Coronary artery (tissue), 2 donors: ENCODE data around the gene KXD1.
"Not testable (repeated sequence)": the region's sequence is repeated elsewhere in the genome, so short reads cannot be mapped to it uniquely, and the experiment has no call there.

Experiments used
- DNase-seq: peaks from one replicate; pipeline ENCODE4 v3.0.0-alpha.2; 2017; ENCODE audit warnings: low spot score
- H3K27ac ChIP-seq, 2 donors: fragments of 200-600 bp; sonication (generic); one replicate each; pipeline ENCODE4 v1.5.1; 2016 to 2019
- H3K4me3 ChIP-seq: fragments of 200-600 bp; sonication (generic); 2 replicates; pipeline ENCODE4 v1.5.1; 2016; ENCODE audit warnings: mild to moderate bottlenecking, moderate library complexity
- TF ChIP-seq, protein P1 (sequence below): fragments of 200-600 bp; sonication (generic); IDR thresholded peaks from one replicate; pipeline ENCODE4 v1.5.1; 2019; ENCODE audit warnings: antibody characterized with exemption

Gene KXD1

DNA sequence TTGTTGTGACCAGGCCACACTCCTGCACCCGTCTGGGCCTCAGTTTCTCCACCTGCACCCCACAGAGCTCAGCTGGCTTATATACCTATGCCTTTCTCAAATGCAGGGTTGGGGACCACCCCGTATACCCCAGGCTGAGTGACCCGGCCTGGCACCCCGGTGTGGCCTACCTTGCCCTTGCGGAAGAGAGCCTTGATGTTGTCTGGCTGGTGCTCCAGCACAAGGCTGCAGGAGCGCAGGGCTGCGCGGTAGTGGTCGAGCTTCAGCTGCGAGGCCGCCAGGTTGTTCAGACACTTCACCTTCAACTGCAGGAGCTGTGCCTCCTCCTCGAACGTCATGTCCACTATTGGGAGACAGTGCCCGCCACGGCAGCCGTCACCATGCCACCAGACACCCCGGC, 20.2 kb upstream of the KXD1 start:
- no peak overlapping the region for H3K4me3 ChIP-seq
- TF ChIP-seq, protein P1, sequence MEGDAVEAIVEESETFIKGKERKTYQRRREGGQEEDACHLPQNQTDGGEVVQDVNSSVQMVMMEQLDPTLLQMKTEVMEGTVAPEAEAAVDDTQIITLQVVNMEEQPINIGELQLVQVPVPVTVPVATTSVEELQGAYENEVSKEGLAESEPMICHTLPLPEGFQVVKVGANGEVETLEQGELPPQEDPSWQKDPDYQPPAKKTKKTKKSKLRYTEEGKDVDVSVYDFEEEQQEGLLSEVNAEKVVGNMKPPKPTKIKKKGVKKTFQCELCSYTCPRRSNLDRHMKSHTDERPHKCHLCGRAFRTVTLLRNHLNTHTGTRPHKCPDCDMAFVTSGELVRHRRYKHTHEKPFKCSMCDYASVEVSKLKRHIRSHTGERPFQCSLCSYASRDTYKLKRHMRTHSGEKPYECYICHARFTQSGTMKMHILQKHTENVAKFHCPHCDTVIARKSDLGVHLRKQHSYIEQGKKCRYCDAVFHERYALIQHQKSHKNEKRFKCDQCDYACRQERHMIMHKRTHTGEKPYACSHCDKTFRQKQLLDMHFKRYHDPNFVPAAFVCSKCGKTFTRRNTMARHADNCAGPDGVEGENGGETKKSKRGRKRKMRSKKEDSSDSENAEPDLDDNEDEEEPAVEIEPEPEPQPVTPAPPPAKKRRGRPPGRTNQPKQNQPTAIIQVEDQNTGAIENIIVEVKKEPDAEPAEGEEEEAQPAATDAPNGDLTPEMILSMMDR, result no peak
- no peak for DNase-seq
- H3K27ac ChIP-seq, result no peak overlapping the region

DNA sequence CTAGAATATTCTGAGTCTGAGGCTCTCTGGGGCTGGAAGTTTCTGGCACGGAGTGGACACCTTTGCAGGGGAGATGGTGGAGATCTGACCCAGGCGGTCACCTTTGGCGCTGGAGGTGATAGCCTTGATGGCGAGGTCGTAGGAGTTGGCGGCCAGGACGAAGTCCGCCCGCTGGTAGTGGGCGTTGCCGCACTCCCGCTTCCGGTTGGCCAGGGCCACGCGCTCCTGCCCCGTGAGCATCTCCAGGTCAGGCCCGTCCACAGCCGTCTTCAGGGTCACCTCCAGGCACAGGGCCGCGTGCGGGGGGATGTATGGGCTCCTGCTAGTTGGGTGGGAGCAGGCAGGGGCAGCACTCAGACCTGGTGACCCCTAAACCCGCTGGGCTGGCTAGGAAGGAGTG, 19.6 kb upstream of the KXD1 start:
- DNase-seq, result no peak
- TF ChIP-seq, protein P1, result no peak
- H3K27ac ChIP-seq, result no peak overlapping the region
- H3K4me3 ChIP-seq, result no peak overlapping the region

DNA sequence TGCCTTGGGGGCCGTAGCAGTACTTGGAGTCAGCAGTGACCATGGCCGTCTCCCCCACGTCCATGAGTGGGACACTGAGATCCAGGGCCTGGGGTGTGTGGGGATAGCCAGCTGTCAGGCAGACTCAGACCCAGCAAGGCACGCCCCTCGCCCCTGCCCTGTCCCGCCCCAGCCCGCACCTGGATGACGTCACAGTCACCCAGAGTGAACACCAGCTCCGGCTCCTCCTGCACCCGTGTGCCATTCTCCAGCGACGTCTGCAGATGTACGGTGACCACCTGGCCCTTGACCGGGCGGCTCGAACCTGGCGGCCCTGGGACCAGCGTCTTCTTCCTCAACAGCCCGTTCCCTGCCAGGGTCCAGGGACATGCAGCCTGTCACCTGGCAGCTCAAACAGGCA, 18.3 kb upstream of the KXD1 start:
- H3K4me3 ChIP-seq, result no peak overlapping the region
- TF ChIP-seq, protein P1, result no peak
- no peak overlapping the region for H3K27ac ChIP-seq
- no peak for DNase-seq

DNA sequence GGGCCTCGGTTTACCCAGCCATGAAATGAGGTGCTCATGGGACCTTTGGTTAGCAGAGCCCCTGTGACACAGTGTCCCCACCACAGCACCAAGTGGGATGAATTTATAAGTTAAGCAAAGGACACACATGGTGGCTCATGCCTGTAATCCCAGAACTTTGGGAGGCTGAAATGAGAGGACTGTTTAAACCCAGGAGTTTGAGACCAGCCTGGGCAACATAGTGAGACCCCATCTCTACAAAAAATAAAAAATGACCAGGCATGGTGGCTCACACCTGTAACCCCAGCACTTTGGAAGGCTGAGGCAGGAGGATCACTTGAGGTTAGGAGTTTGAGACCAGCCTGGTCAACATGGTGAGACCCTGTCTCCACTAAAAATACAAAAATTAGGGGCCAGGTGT, 17.5 kb upstream of the KXD1 start:
- not testable (repeated sequence) for DNase-seq, H3K27ac ChIP-seq, H3K4me3 ChIP-seq

DNA sequence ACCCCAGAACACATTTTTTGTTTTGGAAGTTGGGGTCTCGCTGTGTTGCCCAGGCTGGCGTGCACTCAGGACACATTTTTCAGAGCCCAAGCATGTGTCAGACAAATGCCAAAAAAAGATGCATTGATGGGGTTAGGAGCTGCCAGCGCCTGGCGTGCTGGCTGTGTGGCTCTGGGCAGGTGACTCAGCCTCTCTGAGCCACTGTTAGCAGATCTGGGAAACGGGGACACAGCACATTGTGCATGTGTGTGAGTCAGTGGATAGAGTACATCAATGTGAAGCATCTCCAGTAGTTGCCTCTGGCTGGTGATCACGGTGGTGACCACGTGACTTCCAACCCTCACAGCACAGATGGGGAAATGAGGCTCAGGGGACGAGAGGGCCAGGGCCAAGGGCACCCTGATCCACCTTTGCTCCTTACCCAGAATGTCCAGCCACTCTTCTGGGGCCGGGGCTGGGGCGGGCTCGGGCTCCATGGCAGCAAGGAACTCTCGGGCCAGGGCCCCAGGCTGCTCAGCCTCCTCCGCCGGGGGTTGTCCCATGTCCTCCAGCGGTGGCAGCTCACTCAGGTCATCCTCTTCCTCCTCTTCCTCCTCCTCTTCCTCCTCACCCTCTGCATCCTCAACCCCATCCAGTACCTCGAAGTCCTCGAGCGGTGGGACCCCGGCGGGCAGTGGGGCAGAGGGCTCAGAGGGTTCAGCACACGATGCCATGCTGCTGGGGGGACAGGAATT, 16.2 kb upstream of the KXD1 start:
- no peak overlapping the region for H3K4me3 ChIP-seq
- TF ChIP-seq, protein P1, result no peak
- no peak for DNase-seq
- H3K27ac ChIP-seq, result no peak overlapping the region

DNA sequence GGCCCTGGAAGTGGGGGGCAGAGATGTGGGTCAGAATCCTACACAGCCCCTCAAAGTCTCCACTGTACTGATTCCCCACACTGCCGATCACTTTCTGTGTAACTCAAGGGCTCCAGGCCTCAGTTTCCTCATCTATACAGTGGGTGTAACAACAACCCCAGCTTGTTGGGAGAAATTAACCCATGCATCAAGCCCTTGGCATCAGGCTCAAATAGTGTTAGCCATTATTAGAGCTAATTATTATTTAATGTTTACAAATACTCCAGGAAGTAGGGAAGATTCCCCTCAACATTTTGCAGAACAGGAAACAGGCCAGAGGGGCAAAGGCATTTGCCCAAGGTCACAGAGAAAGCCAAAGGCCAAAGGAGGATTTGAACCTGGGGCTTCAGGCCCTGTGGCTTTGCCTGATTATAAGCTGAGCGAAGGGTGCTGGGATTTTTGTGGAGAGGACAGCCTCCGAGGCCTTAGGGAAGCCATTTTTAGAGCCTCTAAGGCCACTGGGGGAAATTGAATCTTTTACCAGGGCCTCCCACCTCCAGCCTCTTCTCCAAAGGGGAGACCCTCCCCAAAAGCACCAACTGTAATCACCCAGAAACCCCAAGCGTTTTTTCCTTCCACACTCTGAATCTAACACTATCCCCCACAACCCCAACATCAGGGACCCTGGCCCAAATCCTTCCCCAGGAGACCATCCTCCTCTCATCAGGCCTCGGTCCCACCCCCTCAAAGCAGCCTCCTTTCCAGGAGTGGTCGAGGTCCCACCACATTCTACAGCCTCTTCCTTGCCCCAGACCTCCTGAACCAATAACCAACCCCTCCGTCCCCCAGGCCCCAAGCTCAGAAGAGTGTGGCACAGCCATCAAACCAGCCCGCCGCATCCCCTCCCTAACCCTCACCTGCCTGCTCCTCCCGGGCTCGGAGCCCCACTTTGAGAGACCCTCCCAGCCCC, 15.4 kb upstream of the KXD1 start:
- TF ChIP-seq, protein P1, result no peak
- Histone ChIP-seq H3K4me3 (peak overlapping the region; percentile 99), H3K27ac (peak overlapping the region; percentile 87 to 100)
- DNase-seq, result no peak

DNA sequence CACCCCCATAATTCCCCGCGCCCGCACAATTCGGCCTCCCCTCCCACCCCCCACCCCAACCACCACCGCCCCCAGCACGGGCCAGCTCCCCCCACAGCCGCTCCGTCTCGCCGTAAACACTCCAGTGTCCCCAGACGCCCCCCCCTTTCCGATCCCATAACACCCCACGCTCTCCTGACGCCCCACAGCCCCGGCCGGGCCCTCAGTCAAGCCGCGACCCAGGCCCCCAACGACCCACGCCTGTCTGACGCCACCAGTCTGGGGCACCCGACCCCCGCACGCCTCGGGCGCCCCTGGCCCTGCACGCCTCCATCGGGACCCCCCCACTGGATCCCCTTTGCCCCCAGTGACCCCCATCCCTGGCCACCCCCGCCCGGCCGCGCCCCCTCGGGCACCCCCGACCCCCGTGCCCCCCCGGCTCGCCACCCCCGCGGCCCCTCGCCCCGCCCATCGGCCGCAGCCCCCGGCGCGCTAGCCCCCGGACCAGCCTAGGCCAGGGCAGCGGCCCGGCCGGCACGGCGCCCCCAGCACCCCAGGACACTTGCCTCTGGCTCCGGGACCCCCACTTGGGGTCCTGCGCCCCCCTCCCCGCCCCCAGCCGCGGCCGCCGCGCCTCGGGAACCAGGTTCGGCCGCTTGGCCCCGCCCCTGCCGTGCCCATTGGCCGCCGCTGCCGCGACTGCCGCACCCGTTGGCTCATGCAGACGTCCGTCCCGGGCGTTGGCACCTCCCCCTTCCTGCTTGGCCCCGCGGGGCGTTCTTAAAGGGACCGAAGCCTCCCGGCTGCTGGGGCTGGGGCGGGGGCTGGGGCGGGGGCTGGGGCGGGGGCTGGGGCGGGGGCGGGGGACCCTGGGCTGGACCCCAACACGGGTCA, 14.5 kb upstream of the KXD1 start, which contains the start of gene FKBP8:
FKBP8 (minus strand) TSS at position 633 of the 873 bp plus-strand sequence. CDS start 1,603 bp downstream, outside the sequence.
- peak; percentile 93 for DNase-seq
- Histone ChIP-seq H3K27ac (peak within 1 kb of the TSS; percentile 87 to 100), H3K4me3 (peak within 1 kb of the TSS; percentile 99)
- TF ChIP-seq, protein P1, result no peak
